Mucosa of descending colon (tissue), 3 donors: ENCODE results near the gene KIF3A. TPM values are rescaled to one million over a fixed set of nuclear protein-coding genes. Genes with fewer than 3 reads are reported as not detected.

Experiments used
- ATAC-seq: fragments of 200-7000 bp; cut with Tn5 transposase; one replicate; pipeline ENCODE4 v1.9.1; 2020; ENCODE audit warnings: mild to moderate bottlenecking, moderate library complexity
- DNase-seq, 3 donors: peaks; one replicate each; pipeline ENCODE4 v3.0.0-alpha.2; 2020
- H3K36me3 ChIP-seq: fragments of 200-600 bp; one replicate; pipeline ENCODE4 v1.8.0; 2021; ENCODE audit warnings: low read depth, mild to moderate bottlenecking
- H3K4me1 ChIP-seq: fragments of 200-600 bp; one replicate; pipeline ENCODE4 v1.8.0; 2021; ENCODE audit warnings: low read depth, mild to moderate bottlenecking
- H3K4me3 ChIP-seq: fragments of 200-600 bp; one replicate; pipeline ENCODE4 v1.8.0; 2021; ENCODE audit warnings: mild to moderate bottlenecking
- H3K9me3 ChIP-seq: fragments of 200-600 bp; one replicate; pipeline ENCODE4 v1.8.0; 2021; ENCODE audit warnings: mild to moderate bottlenecking
- CTCF ChIP-seq: fragments of 200-600 bp; IDR thresholded peaks from one replicate; pipeline ENCODE4 v1.8.0; 2022; ENCODE audit warnings: antibody characterized with exemption, mild to moderate bottlenecking
- intact Hi-C, 2 donors: fragments of 100-400 bp; cut with DNase I in 1 of 2; cut with micrococcal nuclease in 1 of 2; formaldehyde crosslinking; loops; one replicate each; pipeline versions ENCODE4 v1.11.0 to v1.11.1; 2022; cut with DNase I, micrococcal nuclease
- total RNA-seq, 3 donors: library from RNA; stranded (reverse); fragmentation: NEBNext Ultra II Directional in 2 of 3; extraction: Animal tissue kit (Norgen Biotek cat#: 25700) in 2 of 3; gene quantifications; one replicate each; pipeline versions ENCODE4 v1.2.1 to v1.2.4, GENCODE V29; 2021 to 2023
- donor health status: DM: no; HTN: no; CAD: no; lungs with moderate emphysema.
- donor health status: DM: no; HTN: no; CAD: no.
- donor health status: DM: no; HTN: yes; CAD: no.

KIF3A gene
- total RNA-seq, 3 donors from 2014 or later = 3.2 to 11.0 (median 3.8) TPM

GRCh38 chr5:132673939-132674630 lies 63.3 kb downstream of the KIF3A start, which contains the start of gene IL4:
TSS of gene IL4 (plus strand) at chr5:132673989. CDS start at chr5:132674051, 62 bp downstream.
- H3K4me3 ChIP-seq = no peak within 1 kb of the TSS
- no peaks in the 10 kb centered on the region for H3K36me3 ChIP-seq
- no peak for TF ChIP-seq CTCF
- intact Hi-C loops = no loop called here
- H3K4me1 ChIP-seq = no peaks in the 10 kb centered on the region
- DNase-seq (no peak), ATAC-seq (no peak)
- H3K9me3 ChIP-seq = no peaks in the 10 kb centered on the region

- DNase-seq (no peak), ATAC-seq (no peak)
- Histone ChIP-seq H3K36me3 (no peaks in the 10 kb centered on the region), H3K9me3 (no peaks in the 10 kb centered on the region), H3K4me1 (no peaks in the 10 kb centered on the region), H3K4me3 (no peak overlapping the region)
- no peak for TF ChIP-seq CTCF
- intact Hi-C loops = no loop called here
Measured at GRCh38 chr5:132673488-132673887, 63.9 kb downstream of the KIF3A start.

GRCh38 chr5:132671000-132671399 lies 66.3 kb downstream of the KIF3A start:
- Histone ChIP-seq H3K9me3 (no peaks in the 10 kb centered on the region), H3K4me3 (no peak overlapping the region), H3K4me1 (no peaks in the 10 kb centered on the region), H3K36me3 (no peaks in the 10 kb centered on the region)
- intact Hi-C loops = no loop called here
- no peak for TF ChIP-seq CTCF
- ATAC-seq (no peak), DNase-seq (no peak)

GRCh38 chr5:132669966-132670882 lies 67.1 kb downstream of the KIF3A start:
- no peak for DNase-seq
- TF ChIP-seq CTCF = no peak
- no peaks in the 10 kb centered on the region for H3K9me3 ChIP-seq
- H3K36me3 ChIP-seq = no peaks in the 10 kb centered on the region
- no peak overlapping the region for H3K4me3 ChIP-seq
- ATAC-seq = no peak
- H3K4me1 ChIP-seq = no peaks in the 10 kb centered on the region
- intact Hi-C loops = no loop called here

GRCh38 chr5:132669455-132669820 lies 67.9 kb downstream of the KIF3A start:
- Histone ChIP-seq H3K9me3 (no peaks in the 10 kb centered on the region), H3K4me1 (no peaks in the 10 kb centered on the region), H3K4me3 (no peak overlapping the region), H3K36me3 (no peaks in the 10 kb centered on the region)
- ATAC-seq (no peak), DNase-seq (no peak)
- no peak for TF ChIP-seq CTCF
- intact Hi-C loops = no loop called here
